NCI-H2081 (cell line): ENCODE data around the gene GREB1.
A peak's percentile ranks its signal among the peaks of the same experiment; 100 is the strongest.

Experiments
- DNase-seq, 2 experiments: peaks; one replicate each; lab custom pipeline; 2025; lab: John Stamatoyannopoulos, UW

The GREB1 gene

GRCh38 chr2:11537951-11538350 is 4.1 kb downstream of the GREB1 start:
- DNase-seq, result no peak

- peak; percentile 83 to 98 for DNase-seq
Observed at GRCh38 chr2:11539317-11540147, 5.7 kb downstream of the GREB1 start.

- DNase-seq, result peak; percentile 61 to 85
Observed at GRCh38 chr2:11540148-11540995, 6.5 kb downstream of the GREB1 start.

DNA sequence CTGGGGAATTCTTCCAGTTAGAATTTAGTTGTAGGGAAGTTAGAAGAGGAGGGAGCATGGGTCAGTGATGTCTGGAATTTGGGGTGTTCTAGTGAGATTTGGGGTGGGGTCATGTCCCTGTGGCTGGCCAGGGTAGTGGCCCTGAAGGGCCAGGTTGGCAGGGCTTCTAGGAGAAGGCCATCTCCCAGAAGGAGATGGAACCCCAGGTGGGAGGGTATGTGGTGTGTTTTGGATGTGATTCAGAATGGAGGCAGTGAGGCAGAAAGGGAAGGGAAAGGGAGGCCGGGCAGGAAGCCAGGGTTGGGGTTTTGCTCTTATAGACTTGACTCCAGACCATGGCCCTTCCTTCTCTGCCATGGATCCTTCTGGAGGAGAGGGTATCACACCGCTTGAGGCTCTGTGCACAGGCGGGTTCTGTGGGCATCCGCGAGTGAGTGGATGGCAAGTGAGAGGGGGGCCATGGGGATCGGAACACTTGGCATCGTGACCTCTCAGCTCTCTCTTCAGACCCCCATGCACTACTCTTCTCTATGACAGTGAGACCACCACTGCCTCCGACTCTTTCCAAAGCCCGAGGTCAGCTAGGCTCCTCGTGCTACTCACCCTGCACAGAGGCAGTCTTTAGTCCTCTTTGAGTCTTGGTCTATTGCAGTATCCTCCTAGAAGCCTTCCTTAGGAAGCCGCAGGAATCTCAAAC is 7.3 kb downstream of the GREB1 start:
- DNase-seq, result no peak

- no peak for DNase-seq
Observed at GRCh38 chr2:11541693-11542274, 7.9 kb downstream of the GREB1 start.

DNA sequence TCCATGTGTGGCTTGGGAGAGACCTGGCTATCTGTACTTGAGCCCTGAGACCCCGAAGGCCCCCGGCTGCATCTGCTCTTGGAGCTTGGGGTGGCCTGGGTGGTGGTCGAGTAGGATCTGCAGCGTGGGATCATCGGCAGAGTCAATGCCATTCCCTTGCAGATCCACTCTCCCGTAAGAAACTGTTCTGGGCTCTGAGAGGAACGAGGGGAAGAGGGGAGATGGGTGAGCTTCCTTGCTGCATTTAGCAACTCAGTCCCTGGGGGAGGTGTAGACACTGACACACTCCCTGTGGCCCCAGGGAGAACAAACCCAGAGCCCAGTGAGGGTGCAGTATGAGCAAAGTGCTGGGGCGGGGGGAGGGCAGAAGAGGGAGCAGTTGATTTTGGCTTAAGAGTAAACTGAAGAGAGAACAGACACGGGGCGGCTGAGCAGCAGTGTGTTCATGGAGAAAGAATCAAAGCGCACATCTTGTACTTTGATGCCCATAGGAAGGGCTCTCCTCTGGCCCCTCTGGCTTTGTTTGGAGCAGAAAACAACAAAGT is 8.5 kb downstream of the GREB1 start:
- DNase-seq, result no peak

GRCh38 chr2:11543337-11544216 is 9.7 kb downstream of the GREB1 start:
- no peak for DNase-seq

DNA sequence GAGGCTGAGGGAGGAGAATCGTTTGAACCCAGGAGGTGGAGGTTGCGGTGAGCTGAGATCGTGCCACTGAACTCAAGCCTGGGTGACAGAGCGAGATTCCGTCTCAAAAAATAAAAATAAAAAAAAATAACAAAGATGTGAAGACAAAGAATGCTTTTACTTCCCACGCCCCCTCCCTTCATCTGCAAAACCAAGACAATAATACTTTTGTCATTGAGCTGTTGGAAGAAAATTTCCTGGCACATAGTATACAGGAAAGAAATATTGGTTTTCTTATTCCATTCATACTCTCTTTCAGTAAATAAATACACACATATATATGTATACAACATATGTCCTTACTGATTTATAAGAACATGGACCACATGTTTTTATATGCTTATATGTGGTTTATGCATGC is 12.2 kb downstream of the GREB1 start:
- no peak for DNase-seq

DNA sequence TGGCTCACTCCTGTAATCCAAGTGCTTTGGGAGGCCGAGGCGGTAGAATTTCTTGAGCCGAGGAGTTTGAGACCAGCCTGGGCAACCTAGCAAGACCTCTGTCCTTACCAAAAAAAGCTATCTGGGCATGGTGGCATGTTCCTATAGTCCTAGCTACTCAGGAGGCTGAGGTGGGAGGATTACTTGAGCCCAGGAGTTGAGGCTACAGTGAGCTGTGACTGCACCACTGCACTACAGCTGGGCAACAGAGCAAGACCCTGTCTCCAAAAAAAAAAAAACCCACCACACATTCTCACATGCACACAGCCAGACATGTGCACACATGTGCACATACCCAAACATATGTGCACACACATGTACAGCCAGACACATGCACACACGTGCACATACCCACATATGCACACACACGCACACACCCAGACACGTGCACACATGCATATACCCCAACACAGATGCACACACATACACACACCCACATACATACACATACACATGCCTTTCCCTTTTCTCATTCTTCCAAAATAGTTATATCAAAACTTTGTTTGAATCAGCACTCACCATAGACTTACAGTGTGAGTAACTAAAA is 14.2 kb downstream of the GREB1 start:
- no peak for DNase-seq

GRCh38 chr2:11550302-11550701 is 16.5 kb downstream of the GREB1 start:
- DNase-seq, result no peak

GRCh38 chr2:11550901-11551568 is 17.2 kb downstream of the GREB1 start:
- no peak for DNase-seq

GRCh38 chr2:11551569-11552259 is 17.9 kb downstream of the GREB1 start:
- no peak for DNase-seq

GRCh38 chr2:11552260-11552638 is 18.4 kb downstream of the GREB1 start:
- DNase-seq, result no peak

- DNase-seq, result no peak
Observed at GRCh38 chr2:11553661-11554398, 20.0 kb downstream of the GREB1 start.

- no peak for DNase-seq
Observed at GRCh38 chr2:11554399-11554716, 20.5 kb downstream of the GREB1 start.

- no peak for DNase-seq
Observed at GRCh38 chr2:11556101-11556806, 22.4 kb downstream of the GREB1 start.

GRCh38 chr2:11558214-11558886 is 24.5 kb downstream of the GREB1 start:
- DNase-seq, result no peak
